Gastrocnemius medialis (tissue), 4 donors: ENCODE measurements around the gene SENP8.

ENCODE experiments used
- CTCF ChIP-seq, 5 experiments: fragments of 450-650 bp in 3 of 5; fragments of 200-600 bp in 2 of 5; sonication (generic) in 2 of 5; IDR thresholded peaks in 4 of 5; conservative IDR thresholded peaks in 1 of 5; 1 replicate in 4 of 5; 2 replicates in 1 of 5; pipeline ENCODE4 v1.5.1; 2016 to 2019; ENCODE audit warnings: antibody characterized with exemption in 5 of 5, mild to moderate bottlenecking in 3 of 5, moderate library complexity in 3 of 5
- POLR2A ChIP-seq, 2 donors: fragments of 450-650 bp; IDR thresholded peaks; one replicate each; pipeline ENCODE4 v1.6.1; 2017; ENCODE audit warnings: antibody characterized with exemption in 2 of 2, mild to moderate bottlenecking in 2 of 2, moderate library complexity in 2 of 2

- TF ChIP-seq CTCF (IDR thresholded peaks at IDR 0.05 in 4 of 5, conservative IDR thresholded peaks at IDR 0.05 in 1 of 5) (no peak), POLR2A (IDR thresholded peaks at IDR 0.05) (no peak)
Measured at GRCh38 chr15:72110355-72110754, 7.8 kb upstream of the SENP8 start.
